WTC11 (cell line): Measurements from ENCODE around the gene TIGD2. TPM values are rescaled to one million over a fixed set of nuclear protein-coding genes. Genes with fewer than 3 reads are reported as not detected.
A peak's percentile ranks its signal among the peaks of the same experiment; 100 is the strongest.

Experiments
- ATAC-seq: fragments of 200-7000 bp; cut with Tn5 transposase; 2 replicates; pipeline ENCODE4 v1.10.0; 2021; ENCODE audit warnings: mild to moderate bottlenecking, moderate library complexity
- Bru-seq: library from RNA; stranded (reverse); fragments of 400-500 nt; gene quantifications from one replicate; lab custom pipeline; 2021; lab: Mats Ljungman, UMichigan
- CTCF ChIA-PET: fragments of 300-600 bp; sonication (Branson Sonifier 250); formaldehyde crosslinking; loops from one replicate; lab custom pipeline; 2021; ENCODE audit warnings: antibody characterized with exemption; lab: Charles Lee
- POLR2A ChIA-PET: fragments of 350-600 bp; sonication (Branson Sonifier 250); formaldehyde crosslinking; loops from one replicate; lab custom pipeline; 2021; ENCODE audit warnings: antibody characterized with exemption; lab: Charles Lee
- DNase-seq: peaks from one replicate; pipeline ENCODE4 v3.0.0; 2021; ENCODE audit warnings: low spot score
- H3K27ac Mint-ChIP-seq: 2 replicates; pipeline ENCODE4 v1.8.0; 2021; ENCODE audit warnings: mixed read lengths
- H3K27me3 Mint-ChIP-seq: 2 replicates; pipeline ENCODE4 v1.8.0; 2021; ENCODE audit warnings: low read depth, mild to moderate bottlenecking, moderate library complexity, mixed read lengths
- H3K36me3 Mint-ChIP-seq: 2 replicates; pipeline ENCODE4 v1.8.0; 2021; ENCODE audit warnings: mixed read lengths
- H3K4me1 Mint-ChIP-seq: 2 replicates; pipeline ENCODE4 v1.8.0; 2022; ENCODE audit warnings: mixed read lengths
- H3K4me3 Mint-ChIP-seq: 2 replicates; pipeline ENCODE4 v1.8.0; 2021; ENCODE audit warnings: mild to moderate bottlenecking, moderate library complexity, mixed read lengths
- H3K9me3 Mint-ChIP-seq: 2 replicates; pipeline ENCODE4 v1.8.0; 2021; ENCODE audit warnings: mixed read lengths
- AFF4 ChIP-seq: sonication (generic); formaldehyde crosslinking; IDR thresholded peaks from 2 replicates; pipeline ENCODE4 v1.8.1; 2023; ENCODE audit warnings: mild to moderate bottlenecking, missing genetic modification reagents, borderline replicate concordance
- ATF1 ChIP-seq: sonication (generic); formaldehyde crosslinking; IDR thresholded peaks from 2 replicates; pipeline ENCODE4 v1.8.1; 2023; ENCODE audit warnings: mild to moderate bottlenecking, moderate library complexity, missing genetic modification reagents
- CREB1 ChIP-seq: sonication (generic); formaldehyde crosslinking; IDR thresholded peaks from 2 replicates; pipeline ENCODE4 v1.8.0; 2023; ENCODE audit warnings: mild to moderate bottlenecking, missing genetic modification reagents
- CREM ChIP-seq: sonication (generic); formaldehyde crosslinking; IDR thresholded peaks from 2 replicates; pipeline ENCODE4 v1.8.1; 2022; ENCODE audit warnings: mild to moderate bottlenecking, missing genetic modification reagents, moderate library complexity
- CTCF ChIP-seq: fragments of 200-600 bp; IDR thresholded peaks from 2 replicates; pipeline ENCODE4 v1.8.0; 2022; ENCODE audit warnings: antibody characterized with exemption
- FOXP4 ChIP-seq: sonication (generic); formaldehyde crosslinking; IDR thresholded peaks from 2 replicates; pipeline ENCODE4 v1.8.0; 2022; ENCODE audit warnings: mild to moderate bottlenecking, missing genetic modification reagents
- KAT7 ChIP-seq: sonication (generic); formaldehyde crosslinking; IDR thresholded peaks from 2 replicates; pipeline ENCODE4 v1.8.1; 2023; ENCODE audit warnings: missing genetic modification reagents, mild to moderate bottlenecking, borderline replicate concordance
- NR1H2 ChIP-seq: sonication (generic); formaldehyde crosslinking; IDR thresholded peaks from 2 replicates; pipeline ENCODE4 v1.9.0; 2021; ENCODE audit warnings: mild to moderate bottlenecking, moderate library complexity, missing genetic modification reagents
- OVOL2 ChIP-seq: fragments of 250-450 bp; sonication (Bioruptor Pico); IDR thresholded peaks from 2 replicates; pipeline ENCODE4 v1.9.0; 2021; ENCODE audit warnings: mild to moderate bottlenecking, borderline replicate concordance
- TEAD1 ChIP-seq: sonication (generic); formaldehyde crosslinking; IDR thresholded peaks from 2 replicates; pipeline ENCODE4 v1.8.0; 2022; ENCODE audit warnings: mild to moderate bottlenecking, missing genetic modification reagents
- USF2 ChIP-seq: sonication (generic); formaldehyde crosslinking; IDR thresholded peaks from 2 replicates; pipeline ENCODE4 v1.8.1; 2023; ENCODE audit warnings: mild to moderate bottlenecking, missing genetic modification reagents, moderate library complexity
- ZBTB43 ChIP-seq: sonication (generic); formaldehyde crosslinking; IDR thresholded peaks from 2 replicates; pipeline ENCODE4 v1.8.1; 2023; ENCODE audit warnings: mild to moderate bottlenecking, missing genetic modification reagents
- ZNF138 ChIP-seq: sonication (generic); formaldehyde crosslinking; conservative IDR thresholded peaks from 2 replicates; pipeline ENCODE4 v1.8.1; 2022; ENCODE audit warnings: mild to moderate bottlenecking, moderate library complexity, missing genetic modification reagents
- ZNF425 ChIP-seq: fragments of 250-450 bp; sonication (Bioruptor Pico); conservative IDR thresholded peaks from 2 replicates; pipeline ENCODE4 v1.9.0; 2021; ENCODE audit warnings: mild to moderate bottlenecking
- ZNF512 ChIP-seq: sonication (generic); formaldehyde crosslinking; IDR thresholded peaks from 2 replicates; pipeline ENCODE4 v1.8.1; 2022; ENCODE audit warnings: missing genetic modification reagents, borderline replicate concordance
- long read RNA-seq, 3 experiments: library from RNA in 1 of 3; library from capped mRNA in 1 of 3; library from polyadenylated mRNA in 1 of 3; unstranded in 2 of 3; stranded (forward) in 1 of 3; transcript quantifications; one replicate each; pipeline ENCODE4 v2.0.0, GENCODE V29; 2021
- total RNA-seq: library from RNA; stranded (reverse); gene quantifications from 3 replicates; pipeline ENCODE4 v1.2.3, GENCODE V29; 2021
- TF ChIP-seq, protein P1 (sequence below): sonication (generic); formaldehyde crosslinking; IDR thresholded peaks from 2 replicates; pipeline ENCODE4 v1.8.0; 2022; ENCODE audit warnings: mild to moderate bottlenecking, missing genetic modification reagents
- TF ChIP-seq, protein P2 (sequence below): sonication (generic); formaldehyde crosslinking; IDR thresholded peaks from 2 replicates; pipeline ENCODE4 v1.8.1; 2022; ENCODE audit warnings: mild to moderate bottlenecking, missing genetic modification reagents, moderate library complexity, borderline replicate concordance

The TIGD2 gene
- 5.0 to 6.0 TPM (median 5.3 TPM) in 3 replicates for total RNA-seq
- percentile 92 among the genes with signal in this experiment for Bru-seq, nascent RNA
- long read RNA-seq, experiment 1, transcript TIGD2-202 (2 exons, 3,217 nt), result major isoform, 7 of 11 reads
- long read RNA-seq, experiment 1, partial matches to known transcripts, result 0 of 11 reads
- long read RNA-seq, experiment 1, other reads (novel, unspliced or antisense), result 0 of 11 reads
- long read RNA-seq, experiment 2, transcript TIGD2-202 (2 exons, 3,217 nt), result major isoform, 7 of 11 reads
- long read RNA-seq, experiment 2, partial matches to known transcripts, result 0 of 11 reads
- long read RNA-seq, experiment 2, other reads (novel, unspliced or antisense), result 0 of 11 reads
- long read RNA-seq, experiment 3, partial matches to known transcripts, result 0 of 1 reads
- long read RNA-seq, experiment 3, other reads (novel, unspliced or antisense), result 0 of 1 reads

DNA sequence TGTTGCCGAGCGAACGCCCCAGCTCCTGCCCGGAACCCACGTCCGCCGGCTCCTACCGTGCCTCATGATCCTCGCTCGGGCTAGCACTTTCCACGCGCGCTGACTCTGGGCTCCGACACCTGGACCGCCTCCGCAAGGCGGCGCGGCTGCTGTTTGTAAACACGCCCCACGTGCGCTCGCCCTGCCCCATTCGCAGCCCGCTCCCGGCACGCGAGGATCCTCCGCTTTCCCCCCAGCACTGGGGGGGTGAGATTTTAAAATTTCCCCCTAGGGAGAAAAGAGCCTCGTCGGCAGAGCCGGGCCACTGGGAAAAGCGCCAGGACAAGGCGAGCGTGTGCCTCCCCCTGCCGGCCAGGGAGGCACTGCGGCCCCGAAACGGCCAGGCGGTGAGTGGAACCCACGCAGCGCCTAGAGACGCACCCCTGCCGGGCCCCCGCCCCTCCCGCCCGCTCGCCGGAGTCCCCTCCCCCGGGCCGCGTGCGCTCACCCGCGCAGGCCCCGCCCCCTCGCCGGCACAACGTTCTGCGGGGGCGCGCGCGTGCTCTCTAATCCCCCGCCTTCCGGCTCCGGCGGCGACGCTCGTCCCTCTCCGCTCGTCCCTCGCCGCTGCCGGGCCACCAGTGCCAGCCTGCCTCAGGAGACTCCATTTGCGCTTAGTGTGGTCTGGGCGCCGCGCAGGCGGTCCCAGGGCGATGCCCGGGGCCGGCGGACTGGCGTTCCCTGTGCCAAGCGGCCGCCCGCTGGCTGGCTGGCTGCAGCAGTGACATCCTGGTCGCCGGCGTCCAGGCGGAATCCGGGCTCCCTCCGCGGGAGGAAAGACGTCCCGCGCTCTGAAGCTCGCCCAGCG is at the start of gene TIGD2:
TIGD2 (plus strand) TSS at position 548 of the 847 bp plus-strand sequence. CDS start 1,442 bp downstream, outside the sequence.
- POLR2A ChIA-PET, result no interaction called here
- CTCF ChIA-PET, result interaction anchor here (0.7 kb wide), 2 partner anchors 31 to 59 kb away, joined by 3 read pairs; no protein-coding TSS in a partner anchor
- no peak for TF ChIP-seq ZNF512
- TF ChIP-seq OVOL2, result no peak
- peak; percentile 62 for TF ChIP-seq CREM (CRISPR knock-in tag)
- TF ChIP-seq KAT7 (CRISPR knock-in tag), result no peak
- TF ChIP-seq TEAD1 (CRISPR knock-in tag), result peak; percentile 90
- TF ChIP-seq USF2 (CRISPR knock-in tag), result 0 out of 2 replicates have a peak, but pooled peaks have one; percentile 21
- TF ChIP-seq FOXP4 (CRISPR knock-in tag), result peak; percentile 64; the same call in 1 of the 2 replicates
- TF ChIP-seq, protein P1, sequence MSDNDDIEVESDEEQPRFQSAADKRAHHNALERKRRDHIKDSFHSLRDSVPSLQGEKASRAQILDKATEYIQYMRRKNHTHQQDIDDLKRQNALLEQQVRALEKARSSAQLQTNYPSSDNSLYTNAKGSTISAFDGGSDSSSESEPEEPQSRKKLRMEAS, result peak; percentile 92
- peak; percentile 70; the same call in 1 of the 2 replicates for TF ChIP-seq ZNF138
- TF ChIP-seq ZNF425, result no peak
- peak; percentile 68; the same call in 1 of the 2 replicates for TF ChIP-seq ATF1 (CRISPR knock-in tag)
- peak; percentile 61; the same call in 1 of the 2 replicates for TF ChIP-seq ZBTB43 (CRISPR knock-in tag)
- TF ChIP-seq CREB1 (CRISPR knock-in tag), result peak; percentile 84
- no peak for TF ChIP-seq NR1H2 (CRISPR knock-in tag)
- TF ChIP-seq AFF4, result 0 out of 2 replicates have a peak, but pooled peaks have one; percentile 46
- TF ChIP-seq, protein P2, sequence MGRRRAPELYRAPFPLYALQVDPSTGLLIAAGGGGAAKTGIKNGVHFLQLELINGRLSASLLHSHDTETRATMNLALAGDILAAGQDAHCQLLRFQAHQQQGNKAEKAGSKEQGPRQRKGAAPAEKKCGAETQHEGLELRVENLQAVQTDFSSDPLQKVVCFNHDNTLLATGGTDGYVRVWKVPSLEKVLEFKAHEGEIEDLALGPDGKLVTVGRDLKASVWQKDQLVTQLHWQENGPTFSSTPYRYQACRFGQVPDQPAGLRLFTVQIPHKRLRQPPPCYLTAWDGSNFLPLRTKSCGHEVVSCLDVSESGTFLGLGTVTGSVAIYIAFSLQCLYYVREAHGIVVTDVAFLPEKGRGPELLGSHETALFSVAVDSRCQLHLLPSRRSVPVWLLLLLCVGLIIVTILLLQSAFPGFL (CRISPR knock-in tag), result 0 out of 2 replicates have a peak, but pooled peaks have one; percentile 32
- TF ChIP-seq CTCF, result peak; percentile 62

More for the DNA sequence above, at the start of gene TIGD2:
- peak; percentile 82 for DNase-seq
- Mint-ChIP-seq H3K36me3 (peaks cover 7% of the 10 kb centered on the region), H3K27ac (no peak within 1 kb of the TSS; the same call in 1 of the 2 replicates), H3K9me3 (peaks cover 6% of the 10 kb centered on the region), H3K27me3 (peaks cover 48% of the 10 kb centered on the region), H3K4me1 (peaks cover 22% of the 10 kb centered on the region), H3K4me3 (peak within 1 kb of the TSS; percentile 87)
- ATAC-seq, result peak; percentile 89
